GM23338 (cell line): ENCODE measurements around the gene KCNJ10. TPM values are rescaled to one million over a fixed set of nuclear protein-coding genes. Genes with fewer than 3 reads are reported as not detected.

Experiments used
- ATAC-seq: fragments of 200-7000 bp; cut with Tn5 transposase; 3 replicates; pipeline ENCODE4 v1.9.1; 2020
- DNase-seq: peaks from one replicate; pipeline ENCODE4 v3.0.0-alpha.2; 2015; ENCODE audit warnings: low spot score
- H2AFZ ChIP-seq: fragments of 200-600 bp; sonication (generic); 2 replicates; pipeline ENCODE4 v1.8.0; 2016; ENCODE audit warnings: antibody characterized with exemption, mild to moderate bottlenecking, moderate library complexity
- H3F3A ChIP-seq: fragments of 200-600 bp; sonication (generic); replicated peaks from 2 replicates; pipeline ENCODE4 v1.8.0; 2017; ENCODE audit warnings: antibody characterized with exemption, mixed run types, low read depth
- H3K27ac ChIP-seq: fragments of 200-600 bp; sonication (generic); 2 replicates; pipeline ENCODE4 v1.6.1; 2016; ENCODE audit warnings: low read depth
- H3K27me3 ChIP-seq: fragments of 200-600 bp; sonication (generic); 2 replicates; pipeline ENCODE4 v1.8.0; 2016; ENCODE audit warnings: mild to moderate bottlenecking, mixed run types, moderate library complexity; ENCODE audit not compliant: insufficient read depth
- H3K36me3 ChIP-seq: fragments of 200-600 bp; sonication (generic); 2 replicates; pipeline ENCODE4 v1.8.0; 2016; ENCODE audit warnings: mild to moderate bottlenecking; ENCODE audit not compliant: insufficient read depth
- H3K4me1 ChIP-seq: fragments of 200-600 bp; sonication (generic); 2 replicates; pipeline ENCODE4 v1.8.0; 2016; ENCODE audit warnings: mild to moderate bottlenecking, moderate library complexity; ENCODE audit not compliant: insufficient read depth
- H3K4me2 ChIP-seq: fragments of 200-600 bp; sonication (generic); 2 replicates; pipeline ENCODE4 v1.7.1; 2017; ENCODE audit warnings: mixed run types
- H3K4me3 ChIP-seq: fragments of 200-600 bp; sonication (generic); 2 replicates; pipeline ENCODE4 v1.6.1; 2016; ENCODE audit warnings: mixed run types
- H3K79me2 ChIP-seq: fragments of 200-600 bp; sonication (generic); replicated peaks from 2 replicates; pipeline ENCODE4 v1.8.0; 2017; ENCODE audit warnings: mild to moderate bottlenecking; ENCODE audit not compliant: insufficient read depth
- H3K9me2 ChIP-seq: fragments of 200-600 bp; sonication (generic); 2 replicates; pipeline ENCODE4 v1.8.0; 2017; ENCODE audit not compliant: insufficient read depth
- H4K20me1 ChIP-seq: fragments of 200-600 bp; sonication (generic); replicated peaks from 2 replicates; pipeline ENCODE4 v1.8.0; 2017; ENCODE audit warnings: mild to moderate bottlenecking; ENCODE audit not compliant: insufficient read depth
- H3K27ac Mint-ChIP-seq: 2 replicates; pipeline ENCODE4 v1.8.0; 2020; ENCODE audit warnings: inconsistent platforms, mild to moderate bottlenecking, moderate library complexity, mixed read lengths
- H3K27me3 Mint-ChIP-seq: 3 replicates; pipeline ENCODE4 v1.8.0; 2022; ENCODE audit warnings: low read depth, mild to moderate bottlenecking, moderate library complexity, mixed read lengths, inconsistent platforms; ENCODE audit not compliant: insufficient read depth, poor library complexity
- H3K36me3 Mint-ChIP-seq: 3 replicates; pipeline ENCODE4 v1.8.0; 2021; ENCODE audit warnings: low read depth, mild to moderate bottlenecking, inconsistent platforms, moderate library complexity, mixed read lengths
- H3K4me1 Mint-ChIP-seq: 3 replicates; pipeline ENCODE4 v1.8.0; 2020; ENCODE audit warnings: mild to moderate bottlenecking, inconsistent platforms, mixed read lengths
- H3K4me3 Mint-ChIP-seq: 3 replicates; pipeline ENCODE4 v1.8.0; 2021; ENCODE audit warnings: moderate library complexity, mild to moderate bottlenecking, inconsistent platforms, mixed read lengths
- H3K9me3 Mint-ChIP-seq: 3 replicates; pipeline ENCODE4 v1.8.0; 2020; ENCODE audit warnings: moderate library complexity, mild to moderate bottlenecking, inconsistent platforms, mixed read lengths
- CREB1 ChIP-seq: fragments of 250-450 bp; sonication (Bioruptor Pico); IDR thresholded peaks from 2 replicates; pipeline ENCODE4 v1.5.0; 2020; ENCODE audit warnings: low read depth, mild to moderate bottlenecking, moderate library complexity
- EZH2 ChIP-seq: fragments of 200-600 bp; sonication (generic); IDR thresholded peaks from one replicate; pipeline ENCODE4 v1.8.0; 2017; ENCODE audit warnings: antibody characterized with exemption, mild to moderate bottlenecking, low read depth; ENCODE audit not compliant: unreplicated experiment
- EZH2phosphoT487 ChIP-seq: fragments of 200-600 bp; sonication (generic); IDR thresholded peaks from one replicate; pipeline ENCODE4 v1.8.1; 2018; ENCODE audit warnings: antibody characterized with exemption; ENCODE audit not compliant: unreplicated experiment
- JUNB ChIP-seq: IDR thresholded peaks from one replicate; pipeline ENCODE4 v1.6.1; 2016; ENCODE audit warnings: antibody characterized with exemption; ENCODE audit not compliant: unreplicated experiment
- NANOG ChIP-seq: IDR thresholded peaks from 2 replicates; pipeline ENCODE4 v1.6.1; 2016; ENCODE audit warnings: antibody characterized with exemption, borderline replicate concordance
- POLR2AphosphoS5 ChIP-seq: IDR thresholded peaks from 2 replicates; pipeline ENCODE4 v1.6.1; 2016; ENCODE audit warnings: antibody characterized with exemption, low read depth
- STAT1 ChIP-seq: IDR thresholded peaks from one replicate; pipeline ENCODE4 v1.6.1; 2016; ENCODE audit warnings: antibody characterized with exemption; ENCODE audit not compliant: unreplicated experiment
- ZNF114 ChIP-seq: fragments of 250-450 bp; sonication (Bioruptor Pico); IDR thresholded peaks from 2 replicates; pipeline ENCODE4 v1.5.0; 2020; ENCODE audit warnings: mild to moderate bottlenecking, moderate library complexity
- ZNF331 ChIP-seq: fragments of 250-450 bp; sonication (Bioruptor Pico); IDR thresholded peaks from 2 replicates; pipeline ENCODE4 v1.5.0; 2020; ENCODE audit warnings: low read depth, mild to moderate bottlenecking, moderate library complexity
- polyA plus RNA-seq: library from polyadenylated mRNA; unstranded; fragments of >200 nt; fragmentation: Nextera tagmentation; extraction: Ambion mirVana; gene quantifications from 2 replicates; pipeline ENCODE4 v1.2.1, GENCODE V29; 2016
- total RNA-seq: library from RNA; depleted of rRNA; stranded (reverse); fragments of >200 nt; shearing (Covaris generic); gene quantifications from 2 replicates; pipeline ENCODE4 v1.2.3, GENCODE V29; 2014
- TF ChIP-seq, protein P1 (sequence below): IDR thresholded peaks from one replicate; pipeline ENCODE4 v1.6.1; 2018; ENCODE audit warnings: antibody characterized with exemption; ENCODE audit not compliant: unreplicated experiment
- TF ChIP-seq, protein P2 (sequence below): IDR thresholded peaks from 2 replicates; pipeline ENCODE4 v1.6.1; 2016; ENCODE audit warnings: antibody characterized with exemption
- TF ChIP-seq, protein P3 (sequence below), 2 experiments: fragments of 200-600 bp in 1 of 2; sonication (generic) in 1 of 2; conservative IDR thresholded peaks; 2 replicates each; pipeline versions ENCODE4 v1.5.1 to v1.6.1; 2016 to 2017; ENCODE audit warnings: antibody characterized with exemption in 2 of 2, low read depth in 2 of 2, mild to moderate bottlenecking in 2 of 2, moderate library complexity in 1 of 2

KCNJ10 gene
- total and polyA plus RNA-seq, 2 experiments from 2014 or later = 1.4 to 2.8 TPM

- TF ChIP-seq NANOG (no peak), POLR2AphosphoS5 (no peak)
- TF ChIP-seq, protein P1, sequence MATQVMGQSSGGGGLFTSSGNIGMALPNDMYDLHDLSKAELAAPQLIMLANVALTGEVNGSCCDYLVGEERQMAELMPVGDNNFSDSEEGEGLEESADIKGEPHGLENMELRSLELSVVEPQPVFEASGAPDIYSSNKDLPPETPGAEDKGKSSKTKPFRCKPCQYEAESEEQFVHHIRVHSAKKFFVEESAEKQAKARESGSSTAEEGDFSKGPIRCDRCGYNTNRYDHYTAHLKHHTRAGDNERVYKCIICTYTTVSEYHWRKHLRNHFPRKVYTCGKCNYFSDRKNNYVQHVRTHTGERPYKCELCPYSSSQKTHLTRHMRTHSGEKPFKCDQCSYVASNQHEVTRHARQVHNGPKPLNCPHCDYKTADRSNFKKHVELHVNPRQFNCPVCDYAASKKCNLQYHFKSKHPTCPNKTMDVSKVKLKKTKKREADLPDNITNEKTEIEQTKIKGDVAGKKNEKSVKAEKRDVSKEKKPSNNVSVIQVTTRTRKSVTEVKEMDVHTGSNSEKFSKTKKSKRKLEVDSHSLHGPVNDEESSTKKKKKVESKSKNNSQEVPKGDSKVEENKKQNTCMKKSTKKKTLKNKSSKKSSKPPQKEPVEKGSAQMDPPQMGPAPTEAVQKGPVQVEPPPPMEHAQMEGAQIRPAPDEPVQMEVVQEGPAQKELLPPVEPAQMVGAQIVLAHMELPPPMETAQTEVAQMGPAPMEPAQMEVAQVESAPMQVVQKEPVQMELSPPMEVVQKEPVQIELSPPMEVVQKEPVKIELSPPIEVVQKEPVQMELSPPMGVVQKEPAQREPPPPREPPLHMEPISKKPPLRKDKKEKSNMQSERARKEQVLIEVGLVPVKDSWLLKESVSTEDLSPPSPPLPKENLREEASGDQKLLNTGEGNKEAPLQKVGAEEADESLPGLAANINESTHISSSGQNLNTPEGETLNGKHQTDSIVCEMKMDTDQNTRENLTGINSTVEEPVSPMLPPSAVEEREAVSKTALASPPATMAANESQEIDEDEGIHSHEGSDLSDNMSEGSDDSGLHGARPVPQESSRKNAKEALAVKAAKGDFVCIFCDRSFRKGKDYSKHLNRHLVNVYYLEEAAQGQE = no peak
Observed at GRCh38 chr1:160094806-160095205, 24.8 kb upstream of the KCNJ10 start (continued).

DNA sequence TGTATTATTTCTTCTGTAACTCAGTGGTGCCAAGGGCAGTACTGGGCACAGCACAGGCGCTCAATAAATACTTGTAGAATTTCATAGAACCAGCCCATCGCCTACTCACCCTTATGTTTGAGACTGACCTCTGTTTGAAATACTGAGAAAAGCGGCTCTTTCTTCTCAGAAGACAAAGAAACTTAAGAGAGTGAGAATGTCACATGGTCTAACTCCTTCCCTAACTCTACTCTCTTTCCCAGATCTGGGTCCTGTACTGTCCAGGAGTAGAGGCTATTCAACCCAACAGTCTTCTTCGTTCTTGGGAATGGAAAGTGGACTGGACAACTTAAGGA, 24.3 kb upstream of the KCNJ10 start:
- Histone ChIP-seq H3K36me3 (peaks cover 7% of the 10 kb centered on the region), H3K9me2 (no peaks in the 10 kb centered on the region), H3F3A (peaks cover 2% of the 10 kb centered on the region; the same call in 1 of the 2 replicates), H3K4me1 (peaks cover 34% of the 10 kb centered on the region), H2AFZ (no peak overlapping the region), H3K4me3 (no peak overlapping the region), H3K79me2 (peaks cover 37% of the 10 kb centered on the region), H3K27me3 (no peaks in the 10 kb centered on the region), H4K20me1 (no peaks in the 10 kb centered on the region; the same call in 1 of the 2 replicates), H3K27ac (no peak overlapping the region), H3K4me2 (no peak overlapping the region)
- Mint-ChIP-seq H3K36me3 (peaks cover 39% of the 10 kb centered on the region), H3K27ac (no peak overlapping the region), H3K27me3 (peaks cover 7% of the 10 kb centered on the region), H3K4me1 (peaks cover 41% of the 10 kb centered on the region), H3K9me3 (no peaks in the 10 kb centered on the region; the same call in 2 of the 3 replicates), H3K4me3 (no peak overlapping the region)
- no peak for ATAC-seq
- no peak for DNase-seq
- TF ChIP-seq ZNF331 (CRISPR knock-in tag) (no peak), JUNB (no peak), POLR2AphosphoS5 (no peak), EZH2phosphoT487 (no peak), ZNF114 (CRISPR knock-in tag) (no peak), EZH2 (no peak), STAT1 (no peak), NANOG (no peak), CREB1 (CRISPR knock-in tag) (no peak)
- TF ChIP-seq, protein P2, sequence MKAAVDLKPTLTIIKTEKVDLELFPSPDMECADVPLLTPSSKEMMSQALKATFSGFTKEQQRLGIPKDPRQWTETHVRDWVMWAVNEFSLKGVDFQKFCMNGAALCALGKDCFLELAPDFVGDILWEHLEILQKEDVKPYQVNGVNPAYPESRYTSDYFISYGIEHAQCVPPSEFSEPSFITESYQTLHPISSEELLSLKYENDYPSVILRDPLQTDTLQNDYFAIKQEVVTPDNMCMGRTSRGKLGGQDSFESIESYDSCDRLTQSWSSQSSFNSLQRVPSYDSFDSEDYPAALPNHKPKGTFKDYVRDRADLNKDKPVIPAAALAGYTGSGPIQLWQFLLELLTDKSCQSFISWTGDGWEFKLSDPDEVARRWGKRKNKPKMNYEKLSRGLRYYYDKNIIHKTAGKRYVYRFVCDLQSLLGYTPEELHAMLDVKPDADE = no peak
- TF ChIP-seq, protein P3, sequence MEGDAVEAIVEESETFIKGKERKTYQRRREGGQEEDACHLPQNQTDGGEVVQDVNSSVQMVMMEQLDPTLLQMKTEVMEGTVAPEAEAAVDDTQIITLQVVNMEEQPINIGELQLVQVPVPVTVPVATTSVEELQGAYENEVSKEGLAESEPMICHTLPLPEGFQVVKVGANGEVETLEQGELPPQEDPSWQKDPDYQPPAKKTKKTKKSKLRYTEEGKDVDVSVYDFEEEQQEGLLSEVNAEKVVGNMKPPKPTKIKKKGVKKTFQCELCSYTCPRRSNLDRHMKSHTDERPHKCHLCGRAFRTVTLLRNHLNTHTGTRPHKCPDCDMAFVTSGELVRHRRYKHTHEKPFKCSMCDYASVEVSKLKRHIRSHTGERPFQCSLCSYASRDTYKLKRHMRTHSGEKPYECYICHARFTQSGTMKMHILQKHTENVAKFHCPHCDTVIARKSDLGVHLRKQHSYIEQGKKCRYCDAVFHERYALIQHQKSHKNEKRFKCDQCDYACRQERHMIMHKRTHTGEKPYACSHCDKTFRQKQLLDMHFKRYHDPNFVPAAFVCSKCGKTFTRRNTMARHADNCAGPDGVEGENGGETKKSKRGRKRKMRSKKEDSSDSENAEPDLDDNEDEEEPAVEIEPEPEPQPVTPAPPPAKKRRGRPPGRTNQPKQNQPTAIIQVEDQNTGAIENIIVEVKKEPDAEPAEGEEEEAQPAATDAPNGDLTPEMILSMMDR (conservative IDR thresholded peaks at IDR 0.05; ENCODE audit: low read depth in 2 of 2) = no peak
- TF ChIP-seq, protein P1 = no peak
